ENCODE measurements around the gene FAIM2.

- no peak for TF ChIP-seq POLR2A (IDR thresholded peaks at IDR 0.05)
- no peak for TF ChIP-seq CTCF (IDR thresholded peaks at IDR 0.05)
Measured at GRCh38 chr12:49903700-49904423, at the start of gene FAIM2.
